Posterior vena cava (tissue), 2 donors: Measurements from ENCODE around the gene ZSCAN16. TPM values are rescaled to one million over a fixed set of nuclear protein-coding genes. Genes with fewer than 3 reads are reported as not detected.
"Not testable (repeated sequence)": the region's sequence is repeated elsewhere in the genome, so short reads cannot be mapped to it uniquely, and the experiment has no call there.

ENCODE experiments used
- DNase-seq: peaks from one replicate; pipeline ENCODE4 v3.0.0-alpha.2; 2020; ENCODE audit warnings: low spot score
- intact Hi-C, 2 donors: fragments of 100-400 bp; cut with DNase I; formaldehyde crosslinking; loops; one replicate each; pipeline versions ENCODE4 v1.14.1 to v1.14.2; 2022 to 2023
- long read RNA-seq, 2 donors: library from polyadenylated mRNA; unstranded; transcript quantifications; one replicate each; pipeline ENCODE4 v2.0.0, GENCODE V29; 2020 to 2021
- total RNA-seq, 2 donors: library from RNA; stranded (reverse); fragmentation: NEBNext Ultra II Directional; extraction: Animal tissue kit (Norgen Biotek cat#: 25700); gene quantifications; one replicate each; pipeline ENCODE4 v1.2.1, GENCODE V29; 2021
- donor health status: DM: yes; HTN: yes; CAD: no.
- donor health status: DM: yes; HTN: yes; CAD: no.

Gene ZSCAN16
- total RNA-seq, result 1 to 10 TPM; 4.8 to 5.3 TPM
- long read RNA-seq, donor 1, partial matches to known transcripts, result 0 of 1 reads
- long read RNA-seq, donor 1, other reads (novel, unspliced or antisense), result 1 of 1 reads
- long read RNA-seq, donor 2, transcript ZSCAN16-201 (4 exons, 1,328 nt), result major isoform, 12 of 16 reads
- long read RNA-seq, donor 2, partial matches to known transcripts, result 0 of 16 reads
- long read RNA-seq, donor 2, other reads (novel, unspliced or antisense), result 4 of 16 reads

- intact Hi-C loops, result no loop called here
- DNase-seq, result peak; percentile 94
These were observed at the start of gene ZSCAN16 for GRCh38 chr6:28124350-28124970. Gene ZSCAN16 (plus strand): TSS chr6:28124609. CDS start chr6:28125444, 835 bp downstream.

DNA sequence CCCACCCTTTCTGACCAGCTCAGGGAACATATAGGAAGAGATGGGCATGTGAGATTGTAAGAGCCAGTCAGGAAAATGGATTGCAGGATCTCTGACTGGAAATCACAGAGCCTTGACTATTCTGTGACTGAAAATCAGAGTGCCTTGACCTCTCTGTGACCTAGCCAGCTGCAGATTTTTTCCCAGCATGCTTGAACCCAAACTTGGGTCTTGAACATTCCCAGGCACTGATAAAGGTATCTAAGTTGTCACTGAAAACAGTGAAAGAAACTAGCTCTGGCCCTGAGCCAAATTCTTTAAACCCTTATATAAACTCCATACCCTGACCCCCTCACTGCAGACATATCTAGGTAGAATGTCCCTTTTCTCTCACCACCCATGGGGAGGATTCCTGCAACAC lies 46.4 kb upstream of the ZSCAN16 start:
- intact Hi-C loops, result no loop called here
- DNase-seq, result no peak

DNA sequence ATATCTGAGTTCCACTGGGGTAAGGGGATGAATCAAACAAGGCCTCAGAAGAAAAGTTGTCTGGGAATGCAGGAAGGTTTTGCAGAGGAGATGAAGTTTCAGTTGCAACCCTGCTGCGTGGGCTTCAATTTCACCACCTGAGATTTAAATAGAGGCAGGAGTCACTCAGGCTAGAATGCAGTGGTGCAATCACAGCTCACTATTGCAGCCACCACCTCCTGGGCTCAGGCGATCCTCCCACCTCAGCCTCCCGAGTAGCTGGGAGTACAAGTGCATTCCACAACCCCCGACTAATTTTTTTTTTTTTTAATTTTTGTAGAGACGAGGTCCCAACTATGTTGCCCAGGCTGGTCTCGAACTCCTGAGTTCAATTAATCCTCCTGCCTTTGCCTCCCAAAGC lies 45.6 kb upstream of the ZSCAN16 start:
- DNase-seq, result no peak
- intact Hi-C loops, result no loop called here

- not testable (repeated sequence) for DNase-seq
- intact Hi-C loops, result loop anchor here in 1 of 2 donors (10.0 kb wide), 1 partner anchor 54 kb away; no protein-coding TSS in a partner anchor
These were observed 44.1 kb upstream of the ZSCAN16 start, which contains the start of gene ZNF165 for GRCh38 chr6:28080381-28080630. Gene ZNF165 (plus strand): TSS chr6:28080568. CDS start chr6:28085481, 4,913 bp downstream.

GRCh38 chr6:28080631-28081485 lies 43.6 kb upstream of the ZSCAN16 start:
- DNase-seq, result peak; percentile 97
- intact Hi-C loops, result loop anchor here in 1 of 2 donors (10.0 kb wide), 1 partner anchor 54 kb away; no protein-coding TSS in a partner anchor

DNA sequence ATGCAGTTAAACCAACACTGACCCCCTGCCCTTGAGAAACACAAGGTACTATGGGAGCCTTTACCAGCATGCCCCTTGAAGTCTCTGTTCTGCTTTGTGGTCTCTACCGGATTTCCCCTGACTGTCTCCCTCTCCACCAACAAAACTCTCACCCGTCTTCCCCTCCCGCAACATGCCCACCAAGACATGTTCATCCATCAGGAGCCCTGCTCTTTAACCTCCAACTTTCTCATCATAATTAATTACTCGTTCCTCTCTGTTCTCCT lies 43.0 kb upstream of the ZSCAN16 start:
- no peak for DNase-seq
- intact Hi-C loops, result loop anchor here in 1 of 2 donors (10.0 kb wide), 1 partner anchor 53 kb away; no protein-coding TSS in a partner anchor

DNA sequence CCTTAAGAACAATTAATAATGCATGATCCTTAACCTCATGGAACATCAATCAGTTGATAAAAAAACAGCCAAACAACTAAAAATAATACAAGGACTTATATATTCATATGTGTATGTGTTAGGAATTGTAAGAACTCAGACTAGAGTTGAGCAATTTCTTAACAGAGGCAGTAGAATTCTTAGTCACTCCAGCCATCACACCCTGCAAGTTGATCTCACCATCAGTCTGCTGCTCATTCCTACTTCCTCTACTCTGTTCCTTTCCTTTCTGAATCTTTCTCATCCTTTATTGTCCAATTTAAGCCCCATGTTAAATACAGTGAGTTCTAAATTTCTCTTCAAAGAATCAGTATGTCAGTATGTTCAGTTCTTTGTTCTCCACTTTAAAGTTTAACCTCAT lies 41.5 kb upstream of the ZSCAN16 start:
- intact Hi-C loops, result loop anchor here in 1 of 2 donors (10.0 kb wide), 1 partner anchor 52 kb away; no protein-coding TSS in a partner anchor

DNA sequence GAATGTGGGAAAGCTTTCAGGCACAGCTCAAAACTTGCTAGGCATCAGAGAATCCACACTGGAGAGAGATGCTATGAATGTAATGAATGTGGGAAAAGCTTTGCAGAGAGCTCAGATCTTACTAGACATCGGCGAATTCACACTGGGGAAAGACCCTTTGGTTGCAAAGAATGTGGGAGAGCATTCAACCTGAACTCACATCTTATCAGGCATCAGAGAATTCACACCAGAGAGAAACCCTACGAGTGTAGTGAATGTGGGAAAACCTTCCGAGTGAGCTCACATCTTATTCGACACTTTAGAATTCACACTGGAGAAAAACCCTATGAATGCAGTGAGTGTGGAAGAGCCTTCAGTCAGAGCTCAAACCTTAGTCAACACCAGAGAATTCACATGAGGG lies 35.4 kb upstream of the ZSCAN16 start:
- intact Hi-C loops, result loop anchor here in 1 of 2 donors (10.0 kb wide), 1 partner anchor 46 kb away; no protein-coding TSS in a partner anchor
- DNase-seq, result no peak

More for the DNA sequence above, 41.5 kb upstream of the ZSCAN16 start:
- DNase-seq, result no peak

DNA sequence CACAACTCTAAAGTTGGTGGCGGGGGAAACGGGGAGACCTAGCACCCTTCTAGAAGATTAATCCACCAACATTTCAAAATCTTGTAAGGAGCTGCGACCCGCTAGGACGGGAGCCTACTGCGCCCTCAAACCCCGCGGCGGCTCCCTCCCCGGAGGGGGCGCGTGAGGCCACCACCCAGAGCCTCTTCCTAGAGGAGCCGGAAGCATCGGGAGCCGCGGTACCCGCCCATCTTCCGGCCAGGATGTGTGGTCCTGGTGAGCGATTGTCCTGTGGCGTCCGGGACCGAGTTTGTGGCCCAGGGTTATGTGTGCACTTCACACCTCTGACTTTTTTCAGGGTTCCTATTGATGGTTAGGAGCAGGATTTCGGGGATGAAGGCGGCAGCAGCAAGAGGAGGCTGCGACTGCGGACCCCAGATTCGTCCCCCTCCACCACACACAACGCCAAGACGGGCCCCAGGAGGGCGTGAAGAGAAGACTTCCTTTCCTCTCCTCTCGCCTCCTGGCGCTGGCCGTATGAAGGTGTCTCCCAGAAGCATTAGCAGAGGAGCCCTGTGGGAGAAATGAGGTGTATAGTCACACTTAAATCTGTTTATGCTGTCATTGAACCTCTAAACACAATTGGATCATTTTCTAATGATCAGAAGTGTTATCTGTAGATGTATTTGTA lies 33.4 kb upstream of the ZSCAN16 start:
- DNase-seq, result no peak
- intact Hi-C loops, result no loop called here

- DNase-seq, intact Hi-C loops: not testable (repeated sequence)
These were observed 22.2 kb upstream of the ZSCAN16 start for GRCh38 chr6:28102222-28102621.

DNA sequence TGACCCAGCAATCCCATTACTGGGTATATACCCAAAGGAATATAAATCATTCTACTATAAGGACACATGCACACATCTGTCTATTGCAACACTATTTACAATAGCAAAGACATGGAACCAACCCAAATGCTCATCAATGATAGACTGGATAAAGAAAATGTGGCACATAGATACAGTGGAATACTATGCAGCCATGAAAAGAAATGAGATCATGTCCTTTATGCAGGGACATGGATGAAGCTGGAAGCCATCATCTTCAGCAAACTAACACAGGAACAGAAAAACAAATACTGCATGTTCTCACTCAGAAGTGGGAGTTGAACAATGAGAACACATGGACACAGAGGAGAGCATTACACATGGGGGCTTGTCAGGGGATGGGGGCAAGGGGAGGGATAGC lies 21.7 kb upstream of the ZSCAN16 start:
- DNase-seq, intact Hi-C loops: not testable (repeated sequence)

DNA sequence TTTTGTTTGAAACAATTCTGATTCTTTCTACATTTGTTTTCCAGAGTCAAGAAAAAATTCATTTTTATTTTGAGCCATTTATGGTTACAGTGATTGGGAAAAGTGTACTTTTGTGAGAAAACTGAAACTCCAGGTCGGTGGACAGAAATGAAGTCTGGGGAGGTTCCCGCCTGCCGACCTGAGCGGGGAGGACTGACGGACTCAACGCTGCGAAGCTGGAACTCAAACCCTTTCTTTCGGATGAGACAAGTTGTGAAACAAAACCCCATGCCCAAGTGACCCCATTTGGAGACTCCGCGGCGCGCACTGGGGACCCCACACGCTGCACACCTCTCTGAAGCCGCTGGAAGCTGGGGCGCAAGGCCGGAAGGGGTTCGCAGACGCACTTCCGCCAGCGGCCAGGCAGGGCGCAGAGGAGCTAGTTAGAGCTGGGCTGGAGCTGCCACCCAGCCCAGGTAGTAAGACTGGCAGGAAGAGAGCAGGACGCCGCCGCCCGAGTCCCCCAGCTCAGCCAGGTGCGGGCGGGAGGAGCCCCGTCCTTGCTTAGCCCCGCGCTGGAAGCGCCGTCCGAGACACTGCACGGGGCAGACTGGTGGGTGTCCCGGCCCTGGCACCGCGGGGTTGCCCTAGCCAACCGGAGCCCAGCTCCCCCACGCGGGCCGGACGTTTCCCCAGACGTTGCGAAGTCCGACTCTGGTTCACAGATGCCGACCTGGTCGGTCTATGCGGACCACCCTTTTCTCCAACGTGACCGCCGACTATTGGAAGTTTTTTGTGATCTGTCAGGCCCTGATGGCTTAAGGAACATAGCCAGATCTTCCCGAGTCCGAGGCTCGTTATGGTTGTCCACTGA lies 19.8 kb upstream of the ZSCAN16 start:
- DNase-seq, result peak; percentile 94
- intact Hi-C loops, result no loop called here

GRCh38 chr6:28105245-28105639 lies 19.2 kb upstream of the ZSCAN16 start:
- DNase-seq, result no peak
- intact Hi-C loops, result no loop called here

GRCh38 chr6:28107506-28107905 lies 16.9 kb upstream of the ZSCAN16 start:
- no peak for DNase-seq
- intact Hi-C loops, result no loop called here

- intact Hi-C loops, result no loop called here
- no peak for DNase-seq
These were observed 12.4 kb upstream of the ZSCAN16 start for GRCh38 chr6:28111964-28112363.

DNA sequence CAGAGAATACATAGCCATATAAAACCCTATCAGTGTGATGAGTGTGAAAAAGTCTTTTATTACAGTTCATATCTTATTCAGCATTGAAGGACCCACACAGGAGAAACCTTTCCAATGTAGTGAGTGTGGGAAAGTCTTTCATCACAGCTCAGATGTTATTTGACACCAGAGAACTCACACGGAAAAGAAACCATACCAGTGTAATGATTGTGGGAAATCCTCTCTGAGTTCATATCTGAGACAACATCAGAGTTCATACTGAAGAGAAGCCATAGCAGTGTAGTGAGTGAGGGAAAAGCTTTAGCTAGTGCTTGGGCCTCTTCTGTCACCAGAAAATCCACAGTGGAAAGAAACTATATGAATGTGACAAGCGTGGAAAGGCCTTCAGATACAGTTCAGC lies 8.6 kb upstream of the ZSCAN16 start:
- DNase-seq, result no peak
- intact Hi-C loops, result no loop called here

- intact Hi-C loops, result no loop called here
- DNase-seq, result no peak
These were observed 6.9 kb upstream of the ZSCAN16 start for GRCh38 chr6:28117386-28118050.

DNA sequence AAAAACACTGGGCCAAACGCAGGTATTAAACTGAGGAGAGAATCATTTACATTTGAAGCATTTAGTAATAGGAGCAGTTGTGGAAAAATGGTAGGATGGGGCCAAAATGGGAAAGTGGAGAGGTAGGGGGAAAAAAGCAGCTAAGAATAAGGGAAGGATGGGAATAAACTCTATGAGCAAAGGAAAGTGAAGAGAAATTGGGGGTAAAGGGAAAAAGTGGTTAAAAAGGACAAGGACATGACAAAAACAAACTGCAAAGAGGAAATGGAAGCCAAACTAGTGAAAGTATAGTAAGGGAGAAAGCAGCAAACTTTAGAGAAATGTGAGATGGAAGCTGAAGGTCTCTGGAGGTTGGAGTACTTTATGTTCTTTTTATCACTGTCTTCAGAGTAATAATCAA lies 6.2 kb upstream of the ZSCAN16 start:
- intact Hi-C loops, result no loop called here

More for the DNA sequence above, 6.2 kb upstream of the ZSCAN16 start:
- no peak for DNase-seq
